T1000 (cell line): Measurements from ENCODE around the gene ALS2.

Source experiments
- DNase-seq: peaks from one replicate; lab custom pipeline; 2025; ENCODE audit warnings: mixed read lengths; lab: John Stamatoyannopoulos, UW

Gene ALS2

DNA sequence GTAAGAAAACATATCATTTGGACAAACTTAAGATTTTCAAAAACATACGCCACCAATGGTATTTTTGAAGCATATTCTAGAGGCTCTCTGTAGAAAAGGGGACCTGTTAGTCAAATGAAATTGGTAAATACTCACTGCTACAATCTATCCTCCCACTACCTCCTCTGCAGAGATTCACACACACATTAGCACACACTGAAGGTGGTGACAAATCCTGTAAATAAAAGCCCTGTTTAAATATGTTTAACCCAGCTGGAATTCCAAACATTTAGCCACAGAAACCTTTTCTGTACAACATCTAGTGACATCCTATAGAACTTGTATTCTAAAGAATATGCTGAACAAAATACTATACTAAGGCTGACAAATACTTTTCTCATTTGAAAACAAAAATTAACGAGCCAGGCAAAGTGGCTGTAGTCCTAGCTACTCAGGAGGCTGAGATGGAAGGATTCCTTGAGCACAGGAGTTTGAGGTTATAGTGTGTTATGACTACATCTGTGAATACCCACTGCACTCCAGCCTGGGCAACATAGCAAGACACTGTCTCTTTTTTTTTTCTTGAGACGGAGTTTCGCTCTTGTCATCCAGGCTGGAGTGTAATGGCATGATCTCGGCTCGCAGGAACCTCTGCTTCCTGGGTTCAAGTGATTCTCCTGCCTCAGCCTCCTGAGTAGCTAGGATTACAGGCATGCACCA, 25.9 kb downstream of the ALS2 start:
- no peak for DNase-seq

GRCh38 chr2:201751566-201751965, 29.2 kb downstream of the ALS2 start:
- no peak for DNase-seq

DNA sequence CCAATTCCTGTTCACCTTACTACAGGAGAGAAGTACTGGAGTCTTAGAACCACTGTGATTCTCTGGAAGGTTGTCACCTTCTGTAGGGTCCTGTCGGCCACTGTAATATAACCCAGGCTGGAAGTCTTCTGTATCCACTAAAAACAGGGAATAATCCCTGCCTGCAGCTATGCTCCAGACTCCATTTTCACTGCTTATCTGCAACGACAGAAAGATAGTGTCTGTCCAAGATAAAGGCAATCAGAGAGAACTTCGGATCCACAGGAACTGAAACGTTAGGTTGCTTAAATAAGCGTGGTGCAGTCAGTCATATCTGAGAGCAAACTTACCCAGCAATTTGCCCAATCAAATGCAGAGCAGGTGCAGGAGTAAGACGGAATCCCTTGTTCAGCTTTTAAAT, 34.2 kb downstream of the ALS2 start:
- no peak for DNase-seq

- no peak for DNase-seq
Observed at GRCh38 chr2:201735486-201735885, 45.2 kb downstream of the ALS2 start.

- no peak for DNase-seq
Observed at GRCh38 chr2:201734111-201734510, 46.6 kb downstream of the ALS2 start.

GRCh38 chr2:201733544-201733943, 47.2 kb downstream of the ALS2 start:
- DNase-seq: no peak

- no peak for DNase-seq
Observed at GRCh38 chr2:201730651-201731285, 50.0 kb downstream of the ALS2 start.

GRCh38 chr2:201715459-201715858, 65.3 kb downstream of the ALS2 start:
- no peak for DNase-seq

DNA sequence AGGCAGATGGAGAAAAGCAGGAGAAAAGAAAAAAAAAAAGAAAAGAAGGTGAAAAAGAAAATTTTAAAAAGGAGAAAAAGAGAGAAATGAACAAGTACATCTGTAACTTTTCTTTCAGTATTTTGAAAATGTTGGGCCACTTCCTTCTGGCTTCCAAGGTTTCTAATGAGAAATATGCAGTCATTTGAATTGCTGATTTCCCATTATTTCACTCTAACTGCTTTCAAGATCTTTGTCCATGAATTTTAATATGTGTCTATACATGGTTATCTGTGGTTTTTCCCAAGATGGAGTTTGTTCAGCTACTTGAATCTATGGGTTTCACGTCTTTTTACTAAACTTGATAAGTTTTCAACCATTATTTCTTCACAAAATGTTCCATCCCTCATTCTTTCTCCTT, 68.0 kb downstream of the ALS2 start:
- DNase-seq: no peak

- no peak for DNase-seq
Observed at GRCh38 chr2:201709747-201710146, 71.0 kb downstream of the ALS2 start.

- no peak for DNase-seq
Observed at GRCh38 chr2:201709049-201709448, 71.7 kb downstream of the ALS2 start.

DNA sequence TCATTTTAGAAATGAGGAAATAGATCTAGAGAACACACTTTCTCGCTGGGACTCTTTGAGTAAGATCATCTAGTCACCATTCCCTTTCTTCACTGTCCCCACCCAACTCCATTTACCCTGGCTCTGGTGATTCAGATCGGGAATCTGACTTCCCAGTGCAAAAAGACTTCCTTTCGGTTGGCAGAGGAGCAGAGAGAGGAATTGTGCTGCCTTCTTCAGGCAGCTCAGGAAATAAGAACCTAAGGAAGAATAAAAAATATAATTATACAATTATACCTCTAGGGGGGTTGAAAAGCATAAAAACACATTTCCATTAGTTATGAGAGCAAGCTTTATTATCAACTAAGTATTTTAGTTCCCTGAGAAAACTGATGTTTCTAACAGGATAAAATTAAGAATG, 73.0 kb downstream of the ALS2 start:
- no peak for DNase-seq

GRCh38 chr2:201707142-201707541, 73.6 kb downstream of the ALS2 start:
- no peak for DNase-seq

- DNase-seq: no peak
Observed at GRCh38 chr2:201704536-201704935, 76.2 kb downstream of the ALS2 start.

- DNase-seq: no peak
Observed at GRCh38 chr2:201701646-201702045, 79.1 kb downstream of the ALS2 start.

GRCh38 chr2:201699416-201699815, 81.3 kb downstream of the ALS2 start:
- DNase-seq: no peak

- no peak for DNase-seq
Observed at GRCh38 chr2:201698588-201699226, 82.0 kb downstream of the ALS2 start, which contains the start of gene MPP4. Gene MPP4, minus strand, starts transcription at chr2:201698644. Its CDS starts 4,690 bp downstream, at chr2:201693954.

- no peak for DNase-seq
Observed at GRCh38 chr2:201697899-201698298, 82.8 kb downstream of the ALS2 start.

DNA sequence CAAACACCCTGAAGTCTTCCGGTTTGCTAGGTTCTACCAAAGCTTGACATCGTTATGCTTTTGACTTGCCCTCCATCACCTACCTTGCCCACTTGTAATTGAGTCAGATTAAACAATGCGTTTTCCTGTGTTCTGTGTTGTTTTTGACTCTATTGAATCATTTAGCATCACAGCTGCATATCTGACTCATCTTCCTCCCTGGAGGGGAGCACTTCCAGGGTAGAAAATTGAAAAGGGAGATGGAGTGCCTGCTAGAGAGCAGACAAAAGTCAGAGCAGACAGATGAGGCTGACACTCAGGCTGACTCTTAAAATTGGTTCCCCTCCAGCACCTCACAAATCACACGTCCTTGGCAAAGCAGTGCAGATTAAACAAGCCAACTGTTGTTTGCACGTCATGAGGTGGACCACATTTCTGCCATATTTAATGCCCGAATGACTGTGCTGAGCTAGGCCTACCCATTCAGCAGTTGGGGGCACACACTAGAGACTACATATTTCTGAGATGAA, 84.5 kb downstream of the ALS2 start:
- DNase-seq: peak; percentile 48

GRCh38 chr2:201685156-201685555, 95.6 kb downstream of the ALS2 start:
- DNase-seq: no peak

DNA sequence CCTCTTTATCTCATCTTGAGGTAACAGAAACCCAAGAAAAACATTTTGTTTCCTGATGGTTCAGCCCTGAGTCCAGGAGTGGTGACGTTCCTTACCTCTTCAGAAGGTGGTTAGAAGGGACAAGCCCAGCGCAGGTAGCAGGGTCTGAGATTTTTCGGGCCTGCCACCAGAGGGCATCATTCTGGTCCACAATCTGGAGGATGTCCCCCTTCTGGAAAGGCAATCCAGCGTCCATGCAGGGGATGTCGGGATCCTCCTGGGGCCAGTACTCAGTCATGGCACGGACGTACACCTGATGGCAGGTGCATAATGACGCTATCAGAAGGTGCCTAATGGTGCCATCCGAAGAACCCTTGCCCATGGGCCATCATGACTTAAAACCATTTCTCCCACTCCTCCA, 100.0 kb downstream of the ALS2 start:
- no peak for DNase-seq

DNA sequence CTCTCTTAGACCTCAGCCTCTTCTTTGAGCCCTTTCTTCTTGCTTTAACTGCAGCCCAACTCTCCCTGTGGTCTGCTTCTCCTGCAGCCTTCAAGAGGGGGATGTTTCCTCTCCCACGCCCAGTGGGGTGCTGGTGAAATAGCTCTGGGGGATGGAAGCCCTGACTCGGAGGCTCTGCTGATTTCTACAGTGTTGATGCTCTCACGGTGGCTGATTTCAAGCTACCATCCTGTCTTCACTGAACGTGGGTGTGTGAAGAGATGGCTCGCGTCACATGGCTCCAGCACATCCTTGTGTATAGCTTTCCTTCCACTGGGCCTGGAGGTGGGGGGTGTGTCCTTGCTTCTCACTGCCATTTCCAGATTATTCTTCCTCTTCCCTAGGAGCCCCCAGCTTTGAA, 102.3 kb downstream of the ALS2 start:
- no peak for DNase-seq

GRCh38 chr2:201675454-201675853, 105.3 kb downstream of the ALS2 start:
- no peak for DNase-seq
